Measurements from ENCODE around the gene ZNF761.
"Not testable (repeated sequence)": the region's sequence is repeated elsewhere in the genome, so short reads cannot be mapped to it uniquely, and the experiment has no call there.

Gene ZNF761

DNA sequence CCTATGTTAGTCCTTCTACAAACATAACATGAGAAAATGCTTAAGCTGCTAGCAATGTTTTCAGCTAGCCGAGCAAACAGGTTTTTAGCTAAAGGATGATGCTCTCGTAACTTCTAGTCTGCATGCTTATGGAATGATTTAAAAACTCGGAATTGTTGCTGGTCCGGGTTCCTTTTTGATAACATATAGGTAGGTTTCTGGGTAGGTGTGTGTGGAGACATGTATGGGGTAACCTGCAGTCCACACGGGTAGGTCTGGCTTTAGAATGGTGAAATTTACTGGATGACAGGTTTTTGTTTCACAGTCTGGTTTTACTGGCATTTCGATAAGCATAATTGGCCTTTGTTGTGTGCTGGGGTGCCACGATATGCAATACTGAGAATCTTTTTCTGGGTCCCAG lies 40.1 kb downstream of the ZNF761 start:
- Histone ChIP-seq H3K9me3 (replicated peaks in 1 of 11) (peaks cover 38 to 74% (median 55%) of the 10 kb centered on the region in 11 experiments), H4K20me1 (peaks cover 0 to 9% (median 0%) of the 10 kb centered on the region in 11 experiments; a peak in 3 of 22 replicates), H3K36me3 (peaks cover 39 to 62% (median 57%) of the 10 kb centered on the region in 11 experiments), H3K4me1 (peaks cover 6 to 20% (median 12%) of the 10 kb centered on the region in 10 experiments; a peak in 18 of 20 replicates), H3K27me3 (no peaks in the 10 kb centered on the region), H3K4me3 (no peak overlapping the region), H3K9ac (no peak overlapping the region), H3K4me2 (no peak overlapping the region), H3K27ac (no peak overlapping the region)
- TF ChIP-seq Cebpa-rat (IDR thresholded peaks at IDR 0.05), result no peak

DNA sequence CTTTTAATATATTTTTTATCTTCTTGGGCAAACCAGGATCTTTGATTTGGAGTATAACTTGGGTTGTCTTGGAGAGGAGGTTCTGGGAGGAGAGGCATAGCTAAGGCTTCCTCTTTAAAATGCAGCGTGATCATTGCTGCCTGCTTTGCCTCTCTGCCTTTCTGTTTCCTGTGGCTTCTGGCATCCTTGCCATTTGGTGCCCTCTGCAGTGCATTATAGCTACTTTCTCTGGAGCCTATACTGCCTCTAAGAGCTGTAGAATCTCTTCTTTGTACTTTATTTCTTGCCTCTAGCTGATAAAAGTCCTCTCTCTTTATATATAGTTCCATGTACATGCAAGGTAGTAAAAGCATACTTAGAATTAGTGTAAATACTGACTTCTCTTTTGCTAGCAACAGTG lies 43.0 kb downstream of the ZNF761 start:
- Histone ChIP-seq H3K4me1 (peaks cover 0 to 15% (median 6%) of the 10 kb centered on the region in 10 experiments; a peak in 10 of 20 replicates), H3K9me3 (replicated peaks in 1 of 11) (peaks cover 67 to 96% (median 83%) of the 10 kb centered on the region in 11 experiments), H3K4me2 (peak overlapping the region in 3 of 11 experiments; percentile 19 to 53 (median 43); a peak in 6 of 22 replicates), H3K36me3 (peaks cover 66 to 91% (median 86%) of the 10 kb centered on the region in 11 experiments)
- not testable (repeated sequence) for H3K27ac ChIP-seq, H3K27me3 ChIP-seq, H3K4me3 ChIP-seq, H4K20me1 ChIP-seq, H3K9ac ChIP-seq

- peaks cover 0 to 15% (median 6%) of the 10 kb centered on the region in 10 experiments; a peak in 10 of 20 replicates for H3K4me1 ChIP-seq
- peaks cover 72 to 97% (median 93%) of the 10 kb centered on the region in 11 experiments for H3K36me3 ChIP-seq
- not testable (repeated sequence) for H3K4me3 ChIP-seq, H3K9ac ChIP-seq, H3K4me2 ChIP-seq, H3K27ac ChIP-seq, H3K27me3 ChIP-seq, H4K20me1 ChIP-seq
- peaks cover 73 to 99% (median 89%) of the 10 kb centered on the region in 11 experiments for H3K9me3 ChIP-seq (replicated peaks in 1 of 11)
Observed at GRCh38 chr19:53475470-53475869, 43.7 kb downstream of the ZNF761 start.

GRCh38 chr19:53483751-53484150 lies 52.0 kb downstream of the ZNF761 start:
- not testable (repeated sequence) for H4K20me1 ChIP-seq, H3K27ac ChIP-seq, H3K27me3 ChIP-seq, H3K9ac ChIP-seq, H3K4me2 ChIP-seq, H3K4me1 ChIP-seq, H3K4me3 ChIP-seq
- Histone ChIP-seq H3K9me3 (replicated peaks in 1 of 11) (peaks cover 89 to 100% (median 94%) of the 10 kb centered on the region in 11 experiments), H3K36me3 (peaks cover 85 to 99% (median 97%) of the 10 kb centered on the region in 11 experiments)

DNA sequence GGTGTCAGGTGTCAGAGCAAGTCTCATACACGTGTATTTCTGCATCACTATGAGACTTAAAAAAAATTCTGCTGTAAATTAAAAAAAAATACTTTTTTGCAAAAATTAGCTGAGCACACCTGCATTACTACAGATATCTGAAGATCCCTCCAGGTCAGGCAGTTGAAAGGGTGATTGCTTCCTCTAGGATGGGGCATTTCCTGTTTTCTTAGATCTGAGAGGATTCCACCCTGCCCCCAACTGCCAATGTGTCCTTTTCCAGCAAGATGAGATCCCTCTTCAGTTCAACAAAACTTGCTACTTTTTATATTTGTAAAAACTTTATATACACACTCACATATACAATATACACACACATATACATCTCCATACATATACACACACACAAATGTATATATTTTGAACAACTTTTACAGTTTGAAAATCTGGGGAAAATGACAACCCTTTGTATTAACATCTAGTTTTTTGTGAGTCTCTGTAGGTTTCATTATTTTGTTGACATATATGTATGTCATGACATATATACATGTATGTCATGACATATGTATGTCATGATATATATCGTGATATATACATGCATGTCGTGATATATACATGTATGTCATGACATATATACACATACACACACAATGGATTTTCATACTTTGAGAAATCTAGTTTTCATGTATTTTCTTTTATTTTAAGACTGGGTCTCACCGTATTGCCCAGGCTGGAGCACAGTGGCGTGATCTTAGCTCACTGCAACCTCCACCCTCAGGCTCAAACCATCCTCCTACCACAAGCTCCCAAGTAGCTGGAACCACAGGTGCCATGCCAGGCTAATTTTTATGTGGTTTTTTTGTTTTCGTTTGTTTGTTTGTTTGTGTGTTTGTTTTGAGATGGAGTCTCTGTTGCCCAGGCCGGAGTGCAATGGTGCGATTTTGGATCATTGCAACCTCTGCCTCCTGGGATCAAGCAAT lies 53.5 kb downstream of the ZNF761 start:
- H3K9me3 ChIP-seq (replicated peaks in 1 of 11), result peaks cover 89 to 100% (median 94%) of the 10 kb centered on the region in 11 experiments
- H3K27ac ChIP-seq, result no peak overlapping the region
- no peak overlapping the region for H3K4me3 ChIP-seq
- H3K27me3 ChIP-seq, result no peaks in the 10 kb centered on the region
- no peaks in the 10 kb centered on the region for H4K20me1 ChIP-seq
- H3K4me2 ChIP-seq, result no peak overlapping the region
- no peak for TF ChIP-seq Cebpa-rat (IDR thresholded peaks at IDR 0.05)
- no peak overlapping the region for H3K9ac ChIP-seq
- H3K36me3 ChIP-seq, result peaks cover 85 to 99% (median 97%) of the 10 kb centered on the region in 11 experiments
- H3K4me1 ChIP-seq, result no peaks in the 10 kb centered on the region

- H3K4me3 ChIP-seq, result peak overlapping the region in 1 of 10 experiments; percentile 42; a peak in 2 of 20 replicates
- no peak overlapping the region for H3K9ac ChIP-seq
- H3K9me3 ChIP-seq (replicated peaks in 1 of 11), result peaks cover 74 to 96% (median 85%) of the 10 kb centered on the region in 11 experiments
Observed at GRCh38 chr19:53492153-53492552, 60.4 kb downstream of the ZNF761 start.

GRCh38 chr19:53497311-53498023 lies 65.7 kb downstream of the ZNF761 start:
- H3K27ac ChIP-seq, result peak overlapping the region in 8 of 11 experiments; percentile 46 to 74 (median 62); a peak in 16 of 22 replicates
- not testable (repeated sequence) for H4K20me1 ChIP-seq, H3K4me3 ChIP-seq, H3K27me3 ChIP-seq
- H3K4me1 ChIP-seq, result peaks cover 11 to 19% (median 18%) of the 10 kb centered on the region in 10 experiments
- H3K9ac ChIP-seq, result peak overlapping the region in 3 of 11 experiments; percentile 28 to 41 (median 39); a peak in 5 of 22 replicates
- H3K4me2 ChIP-seq, result peak overlapping the region; percentile 42 to 85 (median 65); a peak in 21 of 22 replicates
- peaks cover 21 to 48% (median 32%) of the 10 kb centered on the region in 11 experiments for H3K9me3 ChIP-seq (replicated peaks in 1 of 11)
- peaks cover 25 to 36% (median 28%) of the 10 kb centered on the region in 11 experiments for H3K36me3 ChIP-seq

More at GRCh38 chr19:53492153-53492552, 60.4 kb downstream of the ZNF761 start:
- no peaks in the 10 kb centered on the region for H4K20me1 ChIP-seq
- no peak overlapping the region for H3K4me2 ChIP-seq
- TF ChIP-seq Cebpa-rat (IDR thresholded peaks at IDR 0.05), result no peak
- H3K4me1 ChIP-seq, result peaks cover 0 to 4% (median 2%) of the 10 kb centered on the region in 10 experiments; a peak in 11 of 20 replicates
- H3K27ac ChIP-seq, result no peak overlapping the region
- H3K36me3 ChIP-seq, result peaks cover 78 to 89% (median 81%) of the 10 kb centered on the region in 11 experiments
- H3K27me3 ChIP-seq, result no peaks in the 10 kb centered on the region

- H3K4me1 ChIP-seq, result peaks cover 11 to 19% (median 18%) of the 10 kb centered on the region in 10 experiments
- H3K4me2 ChIP-seq, result peak overlapping the region; percentile 42 to 85 (median 65)
- H3K27me3 ChIP-seq, H4K20me1 ChIP-seq, H3K4me3 ChIP-seq: not testable (repeated sequence)
- H3K36me3 ChIP-seq, result peaks cover 19 to 30% (median 23%) of the 10 kb centered on the region in 11 experiments
- peaks cover 16 to 43% (median 26%) of the 10 kb centered on the region in 11 experiments for H3K9me3 ChIP-seq (replicated peaks in 1 of 11)
- H3K27ac ChIP-seq, result peak overlapping the region in 8 of 11 experiments; percentile 46 to 74 (median 62); a peak in 16 of 22 replicates
- peak overlapping the region in 6 of 11 experiments; percentile 26 to 41 (median 30); a peak in 6 of 22 replicates for H3K9ac ChIP-seq
Observed at GRCh38 chr19:53498024-53498395, 66.2 kb downstream of the ZNF761 start.

DNA sequence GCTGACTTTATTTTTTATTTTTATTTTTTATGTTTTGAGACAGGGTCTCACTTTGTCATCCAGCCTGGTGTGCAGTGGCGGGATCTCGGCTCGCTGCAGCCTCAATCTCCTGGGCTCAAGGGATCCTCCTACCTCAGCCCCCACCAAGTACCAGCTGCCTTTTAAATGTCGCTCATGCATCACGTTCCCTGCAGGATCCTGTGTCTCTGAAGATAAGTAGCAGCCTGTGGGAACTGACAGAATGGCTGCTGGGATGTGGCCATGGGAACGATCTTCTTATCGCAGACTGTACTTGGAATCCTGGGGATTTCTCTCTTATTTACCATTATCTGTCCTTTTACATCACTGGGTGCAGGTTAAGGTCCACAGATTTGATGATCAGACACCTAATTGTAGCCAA lies 71.4 kb downstream of the ZNF761 start:
- Histone ChIP-seq H3K4me2 (peak overlapping the region in 2 of 11 experiments; percentile 25 to 32; a peak in 4 of 22 replicates), H3K4me1 (peaks cover 5 to 16% (median 6%) of the 10 kb centered on the region in 10 experiments)
- H3K27ac ChIP-seq; H3K9me3 ChIP-seq (replicated peaks in 1 of 11); H3K9ac ChIP-seq; H3K4me3 ChIP-seq; H4K20me1 ChIP-seq; H3K27me3 ChIP-seq; H3K36me3 ChIP-seq: not testable (repeated sequence)

GRCh38 chr19:53503671-53504364 lies 72.0 kb downstream of the ZNF761 start:
- not testable (repeated sequence) for H3K27me3 ChIP-seq; H3K27ac ChIP-seq; H3K9me3 ChIP-seq (replicated peaks in 1 of 11); H3K36me3 ChIP-seq; H4K20me1 ChIP-seq; H3K9ac ChIP-seq
- Histone ChIP-seq H3K4me3 (peak overlapping the region in 2 of 10 experiments; percentile 32 to 34; a peak in 2 of 20 replicates), H3K4me1 (peaks cover 0 to 10% (median 0%) of the 10 kb centered on the region in 10 experiments; a peak in 4 of 20 replicates), H3K4me2 (peak overlapping the region in 3 of 11 experiments; percentile 24 to 85 (median 32); a peak in 4 of 22 replicates)

DNA sequence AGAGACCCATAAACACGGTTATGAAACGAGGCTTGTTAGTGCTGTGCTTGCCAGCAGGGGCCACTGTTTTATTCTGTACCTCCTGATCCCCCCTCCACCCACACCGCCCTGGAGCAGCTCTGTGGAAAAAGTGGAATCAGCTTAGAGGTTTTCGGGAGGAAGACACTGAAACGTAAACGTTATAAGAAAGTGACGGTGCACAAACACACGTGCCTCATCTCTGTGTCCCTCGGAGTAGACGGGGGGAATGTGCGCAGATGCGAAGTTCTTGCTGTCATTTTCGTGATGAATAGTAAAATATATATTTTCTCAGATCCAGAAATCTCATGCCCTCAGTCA lies 72.5 kb downstream of the ZNF761 start:
- H3K27ac ChIP-seq; H4K20me1 ChIP-seq; H3K27me3 ChIP-seq; H3K36me3 ChIP-seq; H3K9me3 ChIP-seq (replicated peaks in 1 of 11): not testable (repeated sequence)
- peak overlapping the region in 2 of 10 experiments; percentile 32 to 34; a peak in 3 of 20 replicates for H3K4me3 ChIP-seq
- H3K4me1 ChIP-seq, result peaks cover 0 to 10% (median 0%) of the 10 kb centered on the region in 10 experiments; a peak in 3 of 20 replicates
- H3K4me2 ChIP-seq, result peak overlapping the region in 3 of 11 experiments; percentile 24 to 85 (median 64); a peak in 6 of 22 replicates
- H3K9ac ChIP-seq, result peak overlapping the region in 1 of 11 experiments; percentile 27; a peak in 1 of 22 replicates
